NCI-H2196 treated with DMSO at 0.1 percent for 48 hours (cell line): Measurements from ENCODE around the gene MTUS2.

ENCODE experiments used
- DNase-seq: peaks from one replicate; lab custom pipeline; 2025; ENCODE audit not compliant: unreplicated experiment; lab: John Stamatoyannopoulos, UW

The MTUS2 gene

DNA sequence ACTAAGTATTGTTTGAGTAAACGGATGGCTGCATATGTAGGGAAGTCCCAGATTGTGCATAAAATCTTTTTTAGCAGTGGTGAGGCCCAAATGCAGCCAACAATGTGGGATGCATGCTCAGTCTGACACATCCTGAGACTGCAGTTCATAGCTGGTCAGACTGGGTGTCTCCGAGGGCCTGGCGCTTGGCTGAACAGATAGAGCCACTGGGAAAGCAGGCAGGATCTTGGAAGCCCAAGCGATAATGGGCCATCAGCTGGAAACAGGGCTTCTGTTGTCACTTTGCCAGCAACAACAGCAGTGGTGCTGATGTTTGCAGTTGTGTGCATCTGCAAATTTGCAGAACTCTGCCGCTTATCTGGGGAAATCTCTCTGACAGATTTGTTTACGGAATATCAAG, 36.1 kb downstream of the MTUS2 start:
- DNase-seq = no peak

GRCh38 chr13:28859069-28859468, 38.9 kb downstream of the MTUS2 start:
- no peak for DNase-seq

GRCh38 chr13:28859717-28860116, 39.6 kb downstream of the MTUS2 start:
- no peak for DNase-seq

DNA sequence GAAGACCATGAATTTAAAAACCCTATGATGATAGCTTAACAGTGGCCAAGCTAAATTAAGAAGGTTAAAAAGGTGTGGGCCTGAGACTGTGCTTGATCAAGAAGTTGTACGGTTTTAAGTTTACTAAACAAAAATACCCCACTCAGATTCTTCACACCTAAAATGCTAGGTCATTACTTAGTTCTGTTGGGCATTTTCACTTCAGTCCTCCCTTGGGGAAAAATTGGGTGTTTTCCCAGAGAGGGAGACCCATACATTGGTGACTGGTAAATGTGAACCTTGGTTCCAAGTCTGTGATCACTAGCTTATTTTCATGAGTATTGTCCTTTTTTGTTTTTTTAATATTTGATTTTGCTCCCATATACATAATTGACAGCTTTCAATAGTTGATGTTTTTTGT, 44.4 kb downstream of the MTUS2 start:
- DNase-seq = no peak

DNA sequence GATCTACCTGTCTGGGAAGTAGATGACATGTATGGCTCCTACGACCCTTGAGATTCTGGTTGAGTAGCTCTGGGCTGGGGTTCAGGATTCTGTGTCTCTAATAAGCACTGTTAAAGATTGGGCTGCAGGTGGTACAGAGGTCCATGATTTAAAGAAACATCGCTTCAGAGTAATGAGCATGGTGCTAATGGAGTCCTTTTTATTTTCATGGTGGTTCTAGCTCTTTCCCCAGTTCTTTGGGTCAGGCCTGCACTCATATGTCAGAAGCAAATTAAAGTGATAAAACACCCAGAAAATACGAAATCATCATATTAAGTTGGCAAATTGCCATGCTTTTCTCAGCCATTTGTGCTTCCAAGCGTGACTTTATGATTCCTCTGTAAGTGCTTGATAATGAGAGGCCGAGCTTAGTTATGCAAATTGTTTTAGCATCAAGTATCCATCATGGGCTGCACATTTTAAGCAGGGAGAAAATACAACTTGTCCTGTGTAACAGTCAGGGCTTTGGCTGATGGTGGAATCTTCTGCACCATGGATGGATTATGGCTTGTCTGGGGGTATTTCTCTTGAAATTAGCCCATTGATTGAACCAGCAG, 45.1 kb downstream of the MTUS2 start:
- no peak for DNase-seq

GRCh38 chr13:28865951-28866350, 45.8 kb downstream of the MTUS2 start:
- DNase-seq = no peak

DNA sequence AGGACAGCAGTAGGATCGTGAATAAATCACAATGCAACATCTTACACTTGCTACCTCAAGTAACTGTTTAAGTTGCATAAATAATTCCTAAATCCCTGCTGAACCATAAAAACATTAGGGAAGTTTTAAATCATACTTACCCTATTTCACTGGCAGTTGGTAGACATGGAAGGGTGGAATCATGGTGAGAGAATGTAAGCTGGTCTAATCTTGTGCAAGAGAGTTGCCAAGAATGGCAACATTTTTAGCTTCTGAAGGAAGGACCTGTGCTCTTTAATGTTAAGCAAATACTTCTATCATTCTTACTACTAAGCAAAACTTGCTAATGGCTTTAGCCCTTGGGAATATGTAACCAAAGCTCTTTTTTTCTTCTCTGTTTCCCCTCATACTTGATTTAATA, 46.8 kb downstream of the MTUS2 start:
- DNase-seq = no peak

GRCh38 chr13:28867564-28867963, 47.4 kb downstream of the MTUS2 start:
- no peak for DNase-seq

DNA sequence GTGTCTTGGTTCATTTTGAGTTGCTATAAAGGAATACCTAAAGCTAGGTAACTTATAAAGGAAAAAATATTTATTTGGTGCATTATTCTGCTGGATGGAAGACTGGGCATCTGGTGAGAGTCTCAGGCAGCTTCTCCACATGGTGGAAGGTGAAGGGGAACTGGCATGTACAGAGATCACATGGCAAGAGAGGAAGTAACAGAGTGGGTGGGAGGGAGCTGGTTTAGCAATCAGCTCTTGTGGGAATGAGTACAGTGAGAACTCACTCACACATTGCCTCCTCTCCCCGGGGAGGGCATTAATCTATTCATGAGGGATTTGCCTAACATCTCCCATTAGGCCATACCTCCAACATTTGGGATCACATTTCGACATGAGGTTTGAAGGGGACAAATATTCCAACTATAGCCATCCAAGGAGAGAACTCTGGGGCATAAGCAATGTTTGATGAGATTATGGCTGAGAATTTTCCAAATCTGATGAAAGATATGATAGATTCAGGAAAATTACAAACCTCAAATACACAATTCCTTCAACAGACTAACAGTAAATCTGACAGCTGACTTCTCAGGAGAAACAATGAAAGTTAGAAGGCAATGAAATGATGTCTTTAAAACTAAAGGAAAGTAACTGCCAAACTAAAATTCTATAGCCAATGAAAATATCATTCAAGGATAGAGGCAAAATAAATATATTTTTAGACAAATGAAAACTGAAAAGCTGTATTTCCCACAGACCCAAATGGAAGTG, 52.5 kb downstream of the MTUS2 start:
- no peak for DNase-seq

DNA sequence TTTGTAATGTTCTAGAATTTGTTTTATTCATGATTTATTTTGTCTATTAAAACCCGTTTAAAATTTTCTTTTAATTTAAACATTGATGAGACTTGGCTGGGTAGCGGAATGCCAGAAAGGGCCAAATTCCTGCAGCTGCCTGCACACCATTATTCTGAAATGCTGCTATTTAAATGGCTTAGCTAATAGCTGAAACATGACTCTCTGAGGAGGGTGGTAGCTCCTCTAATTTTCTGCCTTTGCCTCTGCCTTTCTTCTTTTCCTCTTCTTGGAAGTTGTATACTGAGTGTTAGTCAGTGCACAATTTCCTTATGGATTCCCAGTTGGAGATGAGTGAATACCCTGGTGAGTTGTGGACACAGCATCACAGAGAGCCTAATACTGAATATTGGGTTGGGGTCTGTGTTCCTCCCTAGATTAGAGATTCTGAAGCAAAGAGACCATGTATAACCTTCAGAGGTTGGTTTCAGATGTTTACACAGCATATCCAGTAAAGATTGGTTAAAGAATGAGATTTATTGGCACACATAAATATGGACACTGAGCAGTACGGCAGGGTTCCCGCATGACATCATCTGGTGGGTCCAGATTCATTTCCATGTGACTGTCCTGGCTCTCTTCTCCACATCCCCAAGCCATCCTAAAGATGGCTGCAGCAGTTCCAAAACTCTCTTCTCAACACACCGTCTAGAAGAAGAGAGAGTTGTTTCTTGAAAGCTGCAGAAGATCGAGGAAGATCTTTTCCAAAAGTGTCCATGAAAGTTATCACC, 55.9 kb downstream of the MTUS2 start:
- DNase-seq = no peak

DNA sequence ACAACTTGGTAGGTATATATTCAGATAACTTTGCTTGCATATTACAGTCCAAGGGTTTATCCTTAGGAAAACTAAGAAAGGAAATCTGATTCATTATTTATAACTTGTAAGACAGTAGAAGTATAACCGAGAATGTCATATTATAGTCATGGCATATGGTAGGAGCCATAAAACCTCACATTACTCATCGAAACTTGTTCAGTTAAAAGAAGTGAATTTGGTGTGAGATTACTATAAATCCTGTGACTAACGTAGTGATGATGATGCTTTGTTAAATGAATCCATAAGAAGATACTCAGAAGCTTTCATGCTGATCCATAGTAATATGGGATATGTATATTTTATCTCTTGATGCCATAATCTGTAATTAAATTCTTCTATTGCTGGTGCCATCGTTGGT, 57.3 kb downstream of the MTUS2 start:
- DNase-seq = no peak

- no peak for DNase-seq
These were observed 65.0 kb downstream of the MTUS2 start for GRCh38 chr13:28885181-28885580.

GRCh38 chr13:28889086-28889732, 69.1 kb downstream of the MTUS2 start:
- DNase-seq = no peak

DNA sequence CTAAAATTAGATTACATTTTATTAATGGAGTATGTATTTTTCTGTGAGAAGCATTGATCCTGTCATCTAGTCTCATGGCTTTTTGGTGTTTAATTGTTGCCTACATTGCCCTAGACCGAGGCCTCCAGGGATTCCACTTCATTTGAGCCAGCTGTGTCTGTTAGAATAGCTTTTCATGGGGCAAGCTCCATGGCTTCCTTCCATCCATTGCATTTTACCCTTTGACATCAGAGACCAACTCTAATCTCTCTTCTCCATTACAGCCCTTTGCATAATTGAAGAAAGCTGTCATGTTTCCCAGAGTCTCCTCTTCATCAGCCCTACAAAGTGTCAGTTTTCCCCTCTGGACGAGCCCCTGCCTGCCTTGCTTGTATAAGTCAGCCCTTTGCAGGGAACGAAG, 70.6 kb downstream of the MTUS2 start:
- DNase-seq = no peak

GRCh38 chr13:28918030-28918429, 97.9 kb downstream of the MTUS2 start:
- DNase-seq = no peak

GRCh38 chr13:28922341-28922740, 102.2 kb downstream of the MTUS2 start:
- DNase-seq = no peak

- no peak for DNase-seq
These were observed 115.0 kb downstream of the MTUS2 start for GRCh38 chr13:28935104-28935503.

GRCh38 chr13:28942906-28943305, 122.8 kb downstream of the MTUS2 start:
- DNase-seq = no peak

DNA sequence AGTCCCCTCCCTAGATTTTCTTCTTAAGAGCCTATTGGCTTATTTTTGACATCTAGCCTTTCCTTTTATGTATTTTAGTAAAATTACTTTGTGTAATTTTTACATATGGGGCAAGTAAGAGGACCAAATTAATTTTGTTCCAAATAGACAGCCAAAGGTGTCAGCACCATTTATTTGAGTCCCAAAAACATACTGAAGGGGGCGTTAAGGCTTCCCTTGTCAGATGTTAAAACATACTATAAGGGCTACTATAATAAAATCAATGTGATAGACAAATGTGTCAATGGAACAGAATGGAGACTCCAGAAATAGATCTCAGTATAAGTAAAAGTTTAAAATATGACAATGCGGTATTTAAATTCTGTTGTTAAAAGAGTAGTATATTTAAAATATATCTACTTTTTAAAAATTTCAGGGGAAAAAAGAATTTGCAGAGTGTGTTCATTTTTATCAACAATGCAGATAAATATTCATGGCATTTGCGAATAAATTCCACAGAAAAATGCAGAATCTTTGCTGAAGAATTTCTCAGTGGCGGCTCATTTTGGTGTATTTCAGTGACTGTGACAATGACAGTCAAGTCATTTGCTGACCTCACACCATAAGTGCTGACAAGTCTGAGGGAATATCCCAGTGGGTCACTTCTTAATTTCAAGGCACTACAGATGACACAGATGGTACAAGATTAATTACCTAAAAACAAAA, 133.7 kb downstream of the MTUS2 start:
- no peak for DNase-seq

- DNase-seq = no peak
These were observed 134.2 kb downstream of the MTUS2 start for GRCh38 chr13:28954419-28954725.

DNA sequence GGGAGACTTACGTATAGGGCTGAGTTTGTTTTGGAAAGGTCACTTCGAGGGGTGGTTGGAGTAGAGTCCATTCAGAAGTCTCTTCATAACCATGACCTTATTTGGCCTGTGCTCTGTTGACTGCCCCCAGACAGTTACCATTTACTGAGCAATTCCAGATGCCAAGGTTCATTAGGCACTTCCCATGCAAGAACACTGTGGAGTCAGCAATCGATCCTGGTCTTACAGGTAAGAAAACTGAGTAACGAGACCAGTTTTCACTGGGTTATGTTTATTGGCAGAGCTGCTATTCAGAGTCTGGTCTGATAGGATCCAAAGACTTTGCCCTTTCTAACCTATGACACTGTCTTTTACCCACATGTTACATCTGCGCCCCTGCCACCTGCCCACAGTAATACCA, 134.7 kb downstream of the MTUS2 start:
- DNase-seq = no peak
